ENCODE results near the gene FAM120AOS.

FAM120AOS gene

DNA sequence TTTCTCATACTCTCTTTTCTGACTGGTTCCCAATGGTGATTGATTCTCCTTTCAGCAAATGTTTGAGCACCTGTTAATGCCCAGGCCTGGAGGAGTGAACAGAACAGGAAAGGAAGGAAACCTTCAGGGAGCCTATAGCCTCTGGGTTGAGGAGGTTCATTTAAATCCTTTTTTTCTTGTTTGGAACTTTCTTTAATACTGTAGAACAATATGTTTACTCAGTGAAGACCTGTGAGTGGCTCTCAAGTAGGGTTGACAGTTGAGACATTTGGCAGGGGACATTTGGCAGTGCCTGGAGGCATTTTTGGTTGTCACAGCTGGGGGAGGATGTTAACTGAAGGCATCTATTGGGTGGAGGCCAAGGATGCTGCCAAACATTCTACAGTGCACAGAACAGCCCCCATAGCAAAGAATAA, 6.1 kb upstream of the FAM120AOS start:
- H3K4me3 ChIP-seq (ENCODE audit: low read depth, low read length) = no peak overlapping the region
- DNase-seq (ENCODE audit: low read depth) = no peak
- TF ChIP-seq, protein P1, sequence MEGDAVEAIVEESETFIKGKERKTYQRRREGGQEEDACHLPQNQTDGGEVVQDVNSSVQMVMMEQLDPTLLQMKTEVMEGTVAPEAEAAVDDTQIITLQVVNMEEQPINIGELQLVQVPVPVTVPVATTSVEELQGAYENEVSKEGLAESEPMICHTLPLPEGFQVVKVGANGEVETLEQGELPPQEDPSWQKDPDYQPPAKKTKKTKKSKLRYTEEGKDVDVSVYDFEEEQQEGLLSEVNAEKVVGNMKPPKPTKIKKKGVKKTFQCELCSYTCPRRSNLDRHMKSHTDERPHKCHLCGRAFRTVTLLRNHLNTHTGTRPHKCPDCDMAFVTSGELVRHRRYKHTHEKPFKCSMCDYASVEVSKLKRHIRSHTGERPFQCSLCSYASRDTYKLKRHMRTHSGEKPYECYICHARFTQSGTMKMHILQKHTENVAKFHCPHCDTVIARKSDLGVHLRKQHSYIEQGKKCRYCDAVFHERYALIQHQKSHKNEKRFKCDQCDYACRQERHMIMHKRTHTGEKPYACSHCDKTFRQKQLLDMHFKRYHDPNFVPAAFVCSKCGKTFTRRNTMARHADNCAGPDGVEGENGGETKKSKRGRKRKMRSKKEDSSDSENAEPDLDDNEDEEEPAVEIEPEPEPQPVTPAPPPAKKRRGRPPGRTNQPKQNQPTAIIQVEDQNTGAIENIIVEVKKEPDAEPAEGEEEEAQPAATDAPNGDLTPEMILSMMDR (IDR thresholded peaks at IDR 0.05; ENCODE audit: low read depth, low read length, missing control alignments) = no peak
- in situ Hi-C loops (cut with HindIII; ENCODE audit: low sequenced_read_pairs) = no loop called here

DNA sequence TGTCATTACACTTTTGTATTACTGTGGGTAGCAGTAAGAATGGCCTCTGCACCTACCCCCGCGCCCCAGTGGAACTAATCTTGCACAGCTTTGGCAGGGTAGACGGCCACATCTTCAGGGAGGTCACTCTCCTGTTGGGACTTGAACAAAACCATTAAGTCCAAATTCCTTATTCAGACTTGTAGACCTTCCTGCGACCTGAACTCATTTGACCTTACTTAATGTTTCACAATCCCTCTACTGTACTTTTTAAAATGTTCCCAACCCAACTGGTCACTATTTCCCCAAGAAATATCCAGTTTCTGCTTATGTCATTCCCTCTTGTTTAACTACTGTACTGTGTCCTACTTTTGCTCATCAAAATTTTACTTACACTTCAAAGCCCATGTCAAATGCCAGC, 5.3 kb upstream of the FAM120AOS start:
- no peak for DNase-seq (ENCODE audit: low read depth)
- in situ Hi-C loops (cut with HindIII; ENCODE audit: low sequenced_read_pairs) = no loop called here
- H3K4me3 ChIP-seq (ENCODE audit: low read depth, low read length) = no peak overlapping the region
- TF ChIP-seq, protein P1 (IDR thresholded peaks at IDR 0.05; ENCODE audit: low read depth, low read length, missing control alignments) = no peak

DNA sequence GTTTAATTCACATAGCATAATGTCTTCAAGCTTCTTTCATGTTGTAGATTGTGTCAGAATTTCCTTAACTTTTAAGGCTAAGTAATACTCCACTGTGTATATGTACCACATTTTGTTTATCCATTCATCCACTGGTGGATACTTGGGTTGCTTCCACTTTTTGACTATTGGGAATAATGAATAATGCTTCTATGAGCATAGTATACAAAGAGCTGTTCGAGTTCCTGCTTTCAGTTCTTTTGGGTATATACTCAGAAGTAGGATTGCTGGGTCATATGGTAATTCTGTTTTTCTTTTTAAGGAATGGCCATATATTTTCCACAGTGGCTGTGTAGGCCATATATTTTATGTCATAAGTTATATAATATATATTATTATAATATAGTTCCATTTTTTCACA, 3.6 kb upstream of the FAM120AOS start:
- in situ Hi-C loops (cut with HindIII; ENCODE audit: low sequenced_read_pairs) = no loop called here
- no peak for DNase-seq (ENCODE audit: low read depth)
- no peak overlapping the region for H3K4me3 ChIP-seq (ENCODE audit: low read depth, low read length)
- TF ChIP-seq, protein P1 (IDR thresholded peaks at IDR 0.05; ENCODE audit: low read depth, low read length, missing control alignments) = no peak

DNA sequence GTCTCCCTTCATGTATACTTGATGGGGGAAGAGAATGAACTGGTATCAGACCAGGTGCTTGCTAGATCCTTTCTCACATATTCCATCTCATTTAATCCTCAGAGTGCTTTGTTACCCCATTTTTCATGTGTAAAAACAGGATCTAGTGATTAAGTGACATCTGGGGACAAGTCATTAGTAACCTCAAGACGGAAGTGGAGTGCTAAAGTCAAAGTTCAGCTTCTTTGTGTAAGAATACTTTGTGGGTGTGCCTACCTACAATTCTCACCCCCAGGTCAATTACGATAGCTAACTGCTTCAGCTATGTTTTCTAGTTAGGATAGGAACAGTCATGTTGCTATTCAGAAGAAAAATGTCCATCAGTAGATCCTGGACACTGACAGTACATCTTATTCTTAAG, 3.1 kb upstream of the FAM120AOS start:
- DNase-seq (ENCODE audit: low read depth) = no peak
- in situ Hi-C loops (cut with HindIII; ENCODE audit: low sequenced_read_pairs) = no loop called here
- TF ChIP-seq, protein P1 (IDR thresholded peaks at IDR 0.05; ENCODE audit: low read depth, low read length, missing control alignments) = no peak
- no peak overlapping the region for H3K4me3 ChIP-seq (ENCODE audit: low read depth, low read length)

DNA sequence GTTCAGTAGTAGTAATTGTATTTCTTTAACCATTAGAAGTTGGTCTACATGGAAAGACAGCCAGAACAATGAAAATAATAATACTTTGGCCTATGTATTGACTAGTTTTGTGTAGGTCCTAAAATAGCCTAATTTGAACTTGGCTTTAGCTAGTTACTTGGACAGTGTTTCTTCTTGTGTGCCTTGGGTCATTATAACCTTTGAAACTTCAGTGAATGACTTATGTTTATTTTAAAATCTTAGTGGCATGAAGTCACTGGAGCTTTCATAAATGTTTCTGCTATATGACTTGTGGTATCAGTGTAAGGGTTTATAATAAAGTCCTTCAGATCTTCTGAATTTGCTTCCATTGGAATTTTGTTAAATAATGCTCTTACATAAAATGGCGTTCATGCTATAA, 2.6 kb upstream of the FAM120AOS start:
- no peak overlapping the region for H3K4me3 ChIP-seq (ENCODE audit: low read depth, low read length)

DNA sequence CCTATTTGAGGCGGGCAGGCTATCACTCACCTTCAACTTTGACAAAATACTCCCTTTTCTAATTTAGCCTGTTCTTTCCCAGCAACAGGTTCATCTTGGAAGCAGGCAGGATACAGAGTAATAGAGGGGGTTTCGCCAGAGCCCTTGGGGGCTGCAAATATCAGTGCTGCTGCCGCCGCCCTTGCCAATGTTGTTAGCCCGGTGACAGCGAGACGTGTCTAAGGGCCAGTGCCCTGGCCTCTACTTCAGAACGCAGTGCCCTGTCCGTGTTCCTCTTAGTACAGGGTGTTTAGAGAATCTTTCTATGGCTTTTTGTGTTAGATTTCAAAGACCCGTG, 703 bp downstream of the FAM120AOS start:
- DNase-seq (ENCODE audit: low read depth) = no peak
- TF ChIP-seq, protein P1 (IDR thresholded peaks at IDR 0.05; ENCODE audit: low read depth, low read length, missing control alignments) = no peak
- in situ Hi-C loops (cut with HindIII; ENCODE audit: low sequenced_read_pairs) = no loop called here
- peak overlapping the region; percentile 81 for H3K4me3 ChIP-seq (ENCODE audit: low read depth, low read length)

More for the DNA sequence above, 2.6 kb upstream of the FAM120AOS start:
- no peak for DNase-seq (ENCODE audit: low read depth)
- TF ChIP-seq, protein P1 (IDR thresholded peaks at IDR 0.05; ENCODE audit: low read depth, low read length, missing control alignments) = no peak
- in situ Hi-C loops (cut with HindIII; ENCODE audit: low sequenced_read_pairs) = no loop called here

All from astrocyte of the cerebellum (primary cell).